SK-N-MC (cell line): ENCODE results near the gene CD69.

Experiments used
- EZH2 ChIP-seq: fragments of 200-600 bp; sonication (generic); IDR thresholded peaks from one replicate; pipeline ENCODE4 v1.6.1; 2017; ENCODE audit warnings: antibody characterized with exemption
- FOXP2 ChIP-seq: optimal IDR thresholded peaks from 2 replicates; pipeline ENCODE3; 2011; ENCODE audit warnings: mild to moderate bottlenecking, moderate library complexity; ENCODE audit not compliant: insufficient read depth; ENCODE audit errors: extremely low read length, control extremely low read depth
- POLR2AphosphoS5 ChIP-seq: IDR thresholded peaks from 2 replicates; pipeline ENCODE4 v1.6.1; 2012; ENCODE audit warnings: mild to moderate bottlenecking, low read depth, low read length, borderline replicate concordance

GRCh38 chr12:9721394-9722092, 39.2 kb downstream of the CD69 start:
- TF ChIP-seq POLR2AphosphoS5 (no peak), EZH2 (no peak), FOXP2 (no peak)
